KOPT-K1 (cell line): ENCODE results near the gene MEF2D.

Experiments
- H3K27ac ChIP-seq: fragments of 200-600 bp; sonication (generic); 2 replicates; pipeline ENCODE4 v1.5.1; 2016; ENCODE audit warnings: antibody characterized with exemption, mild to moderate bottlenecking, low read depth, low read length; ENCODE audit not compliant: poor library complexity, severe bottlenecking
- H3K36me3 ChIP-seq: fragments of 200-600 bp; sonication (generic); 2 replicates; pipeline ENCODE4 v1.5.1; 2017; ENCODE audit warnings: antibody characterized with exemption, mild to moderate bottlenecking, low read length, moderate library complexity; ENCODE audit not compliant: insufficient read depth
- H3K9me3 ChIP-seq: fragments of 200-600 bp; sonication (generic); 2 replicates; pipeline ENCODE4 v1.5.1; 2017; ENCODE audit warnings: antibody characterized with exemption, low read length, mild to moderate bottlenecking; ENCODE audit not compliant: insufficient read depth, poor library complexity, severe bottlenecking

MEF2D gene

GRCh38 chr1:156499194-156499841 is 1.3 kb downstream of the MEF2D start:
- H3K36me3 ChIP-seq, result peaks cover 11% of the 10 kb centered on the region; the same call in 1 of the 2 replicates
- H3K9me3 ChIP-seq, result no peaks in the 10 kb centered on the region
- H3K27ac ChIP-seq, result peak overlapping the region; percentile 100

- Histone ChIP-seq H3K36me3 (peaks cover 11% of the 10 kb centered on the region; the same call in 1 of the 2 replicates), H3K27ac (peak overlapping the region; percentile 100), H3K9me3 (no peaks in the 10 kb centered on the region)
Measured at GRCh38 chr1:156498432-156499193, 2.0 kb downstream of the MEF2D start.

GRCh38 chr1:156497743-156498431 is 2.7 kb downstream of the MEF2D start:
- H3K9me3 ChIP-seq, result no peaks in the 10 kb centered on the region
- no peak overlapping the region for H3K27ac ChIP-seq
- peaks cover 11% of the 10 kb centered on the region; the same call in 1 of the 2 replicates for H3K36me3 ChIP-seq

- Histone ChIP-seq H3K36me3 (peaks cover 11% of the 10 kb centered on the region; the same call in 1 of the 2 replicates), H3K27ac (no peak overlapping the region), H3K9me3 (no peaks in the 10 kb centered on the region)
Measured at GRCh38 chr1:156497078-156497742, 3.4 kb downstream of the MEF2D start.

GRCh38 chr1:156496211-156496761 is 4.3 kb downstream of the MEF2D start:
- H3K27ac ChIP-seq, result no peak overlapping the region
- peaks cover 11% of the 10 kb centered on the region; the same call in 1 of the 2 replicates for H3K36me3 ChIP-seq

GRCh38 chr1:156495401-156496140 is 5.0 kb downstream of the MEF2D start:
- no peak overlapping the region for H3K27ac ChIP-seq
- H3K36me3 ChIP-seq, result peaks cover 11% of the 10 kb centered on the region; the same call in 1 of the 2 replicates
- H3K9me3 ChIP-seq, result no peaks in the 10 kb centered on the region

More at GRCh38 chr1:156496211-156496761, 4.3 kb downstream of the MEF2D start:
- no peaks in the 10 kb centered on the region for H3K9me3 ChIP-seq

GRCh38 chr1:156494309-156494895 is 6.2 kb downstream of the MEF2D start:
- Histone ChIP-seq H3K27ac (peak overlapping the region; percentile 70), H3K36me3 (peaks cover 11% of the 10 kb centered on the region; the same call in 1 of the 2 replicates), H3K9me3 (no peaks in the 10 kb centered on the region)

GRCh38 chr1:156493742-156494141 is 6.8 kb downstream of the MEF2D start:
- peaks cover 11% of the 10 kb centered on the region; the same call in 1 of the 2 replicates for H3K36me3 ChIP-seq
- peak overlapping the region; percentile 70 for H3K27ac ChIP-seq

GRCh38 chr1:156493154-156493631 is 7.4 kb downstream of the MEF2D start:
- no peaks in the 10 kb centered on the region for H3K9me3 ChIP-seq
- peaks cover 11% of the 10 kb centered on the region; the same call in 1 of the 2 replicates for H3K36me3 ChIP-seq
- H3K27ac ChIP-seq, result peak overlapping the region; percentile 70

More at GRCh38 chr1:156493742-156494141, 6.8 kb downstream of the MEF2D start:
- H3K9me3 ChIP-seq, result no peaks in the 10 kb centered on the region

- H3K36me3 ChIP-seq, result peaks cover 11% of the 10 kb centered on the region; the same call in 1 of the 2 replicates
- H3K27ac ChIP-seq, result peak overlapping the region; percentile 70
- H3K9me3 ChIP-seq, result no peaks in the 10 kb centered on the region
Measured at GRCh38 chr1:156492591-156493080, 7.9 kb downstream of the MEF2D start.

- H3K27ac ChIP-seq, result peak overlapping the region; percentile 70
- H3K9me3 ChIP-seq, result no peaks in the 10 kb centered on the region
- peaks cover 11% of the 10 kb centered on the region; the same call in 1 of the 2 replicates for H3K36me3 ChIP-seq
Measured at GRCh38 chr1:156492013-156492590, 8.5 kb downstream of the MEF2D start.

GRCh38 chr1:156491151-156491949 is 9.2 kb downstream of the MEF2D start:
- Histone ChIP-seq H3K27ac (peak overlapping the region; percentile 70), H3K36me3 (peaks cover 11% of the 10 kb centered on the region; the same call in 1 of the 2 replicates)

More at GRCh38 chr1:156491151-156491949, 9.2 kb downstream of the MEF2D start:
- H3K9me3 ChIP-seq, result no peaks in the 10 kb centered on the region
